Mesothelial cell of epicardium (in vitro differentiated cells): ENCODE data around the gene CACNB4. TPM values are rescaled to one million over a fixed set of nuclear protein-coding genes. Genes with fewer than 3 reads are reported as not detected.
"Not testable (repeated sequence)": the region's sequence is repeated elsewhere in the genome, so short reads cannot be mapped to it uniquely, and the experiment has no call there.

Source experiments
- DNase-seq, 2 experiments: peaks; one replicate each; pipeline ENCODE4 v3.0.0; 2021; ENCODE audit warnings: low spot score in 2 of 2; ENCODE audit not compliant: unreplicated experiment in 2 of 2
- H3K27ac Mint-ChIP-seq: 2 replicates; pipeline ENCODE4 v1.8.0; 2021; ENCODE audit warnings: mixed read lengths
- H3K27me3 Mint-ChIP-seq: 2 replicates; pipeline ENCODE4 v1.8.0; 2021; ENCODE audit warnings: low read depth, mixed read lengths
- H3K36me3 Mint-ChIP-seq: 2 replicates; pipeline ENCODE4 v1.8.0; 2021; ENCODE audit warnings: mixed read lengths
- H3K4me1 Mint-ChIP-seq: 2 replicates; pipeline ENCODE4 v1.8.0; 2021; ENCODE audit warnings: mixed read lengths
- H3K4me3 Mint-ChIP-seq: 2 replicates; pipeline ENCODE4 v1.8.0; 2021; ENCODE audit warnings: mild to moderate bottlenecking, moderate library complexity, mixed read lengths
- H3K9me3 Mint-ChIP-seq: 2 replicates; pipeline ENCODE4 v1.8.0; 2021; ENCODE audit warnings: mixed read lengths
- total RNA-seq: library from RNA; stranded (reverse); gene quantifications from 3 replicates; pipeline ENCODE4 v1.2.1, GENCODE V29; 2021
- TF ChIP-seq, protein P1 (sequence below): fragments of 200-600 bp; sonication (generic); IDR thresholded peaks from one replicate; pipeline ENCODE4 v1.5.0; 2021; ENCODE audit warnings: antibody characterized with exemption; ENCODE audit not compliant: unreplicated experiment

Gene CACNB4
- total RNA-seq, 1 donor from 2014 or later: 4.1 TPM

GRCh38 chr2:151995161-151995557 lies 103.7 kb downstream of the CACNB4 start:
- H3K4me1 Mint-ChIP-seq: peaks cover 3% of the 10 kb centered on the region
- H3K4me3 Mint-ChIP-seq: no peak overlapping the region
- no peak overlapping the region for H3K27ac Mint-ChIP-seq
- H3K36me3 Mint-ChIP-seq: no peaks in the 10 kb centered on the region
- no peak for DNase-seq
- TF ChIP-seq, protein P1, sequence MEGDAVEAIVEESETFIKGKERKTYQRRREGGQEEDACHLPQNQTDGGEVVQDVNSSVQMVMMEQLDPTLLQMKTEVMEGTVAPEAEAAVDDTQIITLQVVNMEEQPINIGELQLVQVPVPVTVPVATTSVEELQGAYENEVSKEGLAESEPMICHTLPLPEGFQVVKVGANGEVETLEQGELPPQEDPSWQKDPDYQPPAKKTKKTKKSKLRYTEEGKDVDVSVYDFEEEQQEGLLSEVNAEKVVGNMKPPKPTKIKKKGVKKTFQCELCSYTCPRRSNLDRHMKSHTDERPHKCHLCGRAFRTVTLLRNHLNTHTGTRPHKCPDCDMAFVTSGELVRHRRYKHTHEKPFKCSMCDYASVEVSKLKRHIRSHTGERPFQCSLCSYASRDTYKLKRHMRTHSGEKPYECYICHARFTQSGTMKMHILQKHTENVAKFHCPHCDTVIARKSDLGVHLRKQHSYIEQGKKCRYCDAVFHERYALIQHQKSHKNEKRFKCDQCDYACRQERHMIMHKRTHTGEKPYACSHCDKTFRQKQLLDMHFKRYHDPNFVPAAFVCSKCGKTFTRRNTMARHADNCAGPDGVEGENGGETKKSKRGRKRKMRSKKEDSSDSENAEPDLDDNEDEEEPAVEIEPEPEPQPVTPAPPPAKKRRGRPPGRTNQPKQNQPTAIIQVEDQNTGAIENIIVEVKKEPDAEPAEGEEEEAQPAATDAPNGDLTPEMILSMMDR: no peak
- peaks cover 5% of the 10 kb centered on the region for H3K27me3 Mint-ChIP-seq
- no peaks in the 10 kb centered on the region for H3K9me3 Mint-ChIP-seq

DNA sequence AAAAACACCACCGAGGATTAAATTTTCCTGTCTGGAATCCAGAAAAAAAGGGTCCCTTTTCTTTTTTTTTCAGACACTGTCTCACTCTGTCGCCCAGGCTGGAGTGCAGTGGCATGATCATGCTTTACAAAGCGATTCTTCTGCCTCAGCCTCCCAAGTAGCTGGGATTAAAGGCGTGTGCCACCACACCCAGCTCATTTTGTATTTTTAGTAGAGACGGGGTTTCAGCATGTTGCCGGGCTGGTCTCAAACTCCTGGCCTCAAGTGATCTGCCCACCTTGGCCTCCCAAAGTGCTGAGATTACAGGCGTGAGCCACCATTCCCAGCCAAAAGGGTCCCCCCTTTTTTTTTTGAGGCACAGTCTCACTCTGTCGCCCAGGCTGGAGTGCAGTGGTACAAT lies 104.7 kb downstream of the CACNB4 start:
- not testable (repeated sequence) for H3K4me3 Mint-ChIP-seq, H3K27me3 Mint-ChIP-seq, H3K4me1 Mint-ChIP-seq, H3K36me3 Mint-ChIP-seq, H3K27ac Mint-ChIP-seq, H3K9me3 Mint-ChIP-seq, DNase-seq

DNA sequence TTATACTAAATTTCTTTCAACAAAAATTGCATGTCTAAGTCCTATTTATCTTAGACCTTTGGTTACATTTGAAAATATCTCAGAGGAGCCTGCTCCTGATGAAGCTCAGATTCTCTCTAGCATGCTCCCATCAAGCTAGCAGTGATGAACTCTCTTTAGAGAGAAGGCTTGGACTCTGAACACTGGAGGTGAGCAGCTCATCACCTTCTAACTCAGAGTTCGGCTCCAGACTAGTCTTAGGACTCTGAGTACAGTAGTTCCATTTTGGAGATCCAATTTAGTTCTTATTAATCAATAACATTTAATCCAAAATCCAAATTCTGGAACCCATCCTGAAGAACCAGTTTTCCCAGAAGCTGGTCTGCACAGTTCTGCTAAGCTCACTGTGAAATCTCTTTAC lies 107.8 kb downstream of the CACNB4 start:
- no peak for DNase-seq
- H3K4me3 Mint-ChIP-seq: no peak overlapping the region
- H3K9me3 Mint-ChIP-seq: no peaks in the 10 kb centered on the region
- peaks cover 3% of the 10 kb centered on the region for H3K4me1 Mint-ChIP-seq
- TF ChIP-seq, protein P1: no peak
- no peak overlapping the region for H3K27ac Mint-ChIP-seq
- H3K27me3 Mint-ChIP-seq: peaks cover 5% of the 10 kb centered on the region
- H3K36me3 Mint-ChIP-seq: no peaks in the 10 kb centered on the region

DNA sequence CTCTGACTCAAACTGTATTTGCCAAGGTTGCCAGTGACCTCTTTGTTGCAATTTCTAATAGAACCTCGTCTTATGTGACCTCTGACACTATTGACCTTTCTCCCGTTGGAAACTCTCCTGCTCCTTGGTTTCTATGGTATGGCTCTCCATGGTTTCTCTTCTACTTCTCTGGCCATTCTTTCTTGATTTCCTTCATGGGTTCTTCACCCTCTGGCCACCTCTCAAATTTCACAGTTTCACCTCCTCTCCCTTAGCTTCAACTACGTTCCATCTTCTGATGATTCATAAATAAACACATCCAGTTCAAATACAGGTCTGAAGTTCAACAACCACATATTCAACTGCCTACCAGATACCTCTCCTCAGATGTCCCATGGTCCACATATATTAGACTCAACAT lies 109.5 kb downstream of the CACNB4 start:
- no peak overlapping the region for H3K27ac Mint-ChIP-seq
- H3K9me3 Mint-ChIP-seq: no peaks in the 10 kb centered on the region
- H3K4me3 Mint-ChIP-seq: no peak overlapping the region
- DNase-seq: no peak
- peaks cover 5% of the 10 kb centered on the region for H3K27me3 Mint-ChIP-seq
- peaks cover 3% of the 10 kb centered on the region for H3K4me1 Mint-ChIP-seq
- TF ChIP-seq, protein P1: no peak
- no peaks in the 10 kb centered on the region for H3K36me3 Mint-ChIP-seq

GRCh38 chr2:151987484-151987883 lies 111.4 kb downstream of the CACNB4 start:
- Mint-ChIP-seq H3K36me3 (no peaks in the 10 kb centered on the region), H3K27ac (no peak overlapping the region), H3K4me1 (no peaks in the 10 kb centered on the region), H3K27me3 (peaks cover 5% of the 10 kb centered on the region), H3K4me3 (no peak overlapping the region), H3K9me3 (no peaks in the 10 kb centered on the region)
- DNase-seq: no peak
- TF ChIP-seq, protein P1: no peak

DNA sequence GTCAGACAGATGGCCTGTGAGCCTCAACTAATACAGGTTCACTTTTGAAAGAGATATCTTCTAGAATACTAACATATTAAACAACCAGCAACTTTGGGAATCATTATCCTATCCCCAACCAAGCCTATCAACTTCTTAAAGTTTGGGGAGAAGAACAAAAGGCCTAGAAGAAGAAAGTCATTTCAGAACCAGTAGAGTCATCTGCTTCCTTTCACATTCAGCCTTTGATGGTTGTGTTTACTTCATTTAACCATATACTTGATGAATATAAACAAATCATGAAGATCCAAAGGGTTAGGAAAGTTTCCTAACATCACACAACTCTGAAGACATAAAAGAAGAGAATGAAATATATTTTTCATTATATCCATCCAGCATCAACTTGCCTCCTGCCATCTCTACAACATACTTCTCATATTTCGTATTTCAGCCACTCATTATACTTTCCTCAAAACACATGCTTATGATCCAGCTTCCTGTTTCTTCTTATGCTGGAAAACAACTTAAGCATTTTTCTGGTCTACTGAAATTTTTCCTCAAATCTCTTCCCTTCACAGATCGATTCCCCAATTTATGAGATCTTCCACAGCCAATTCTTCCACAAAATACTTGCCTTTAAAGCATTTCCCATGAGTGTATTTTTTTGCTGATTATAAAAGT lies 114.3 kb downstream of the CACNB4 start:
- Mint-ChIP-seq H3K36me3 (no peaks in the 10 kb centered on the region), H3K4me3 (no peak overlapping the region)

More for the DNA sequence above, 114.3 kb downstream of the CACNB4 start:
- Mint-ChIP-seq H3K27ac (no peak overlapping the region), H3K4me1 (peaks cover 1% of the 10 kb centered on the region), H3K27me3 (no peaks in the 10 kb centered on the region), H3K9me3 (peaks cover 7% of the 10 kb centered on the region)
- no peak for DNase-seq
- TF ChIP-seq, protein P1: no peak
